K562 (cell line): ENCODE data around the gene SPINT1. TPM values are rescaled to one million over a fixed set of nuclear protein-coding genes. Genes with fewer than 3 reads are reported as not detected.

Source experiments
- ATAC-seq: fragments of 200-7000 bp; cut with Tn5 transposase; 3 replicates; pipeline ENCODE4 v1.9.1; 2020; ENCODE audit warnings: moderate library complexity
- BruUV-seq: library from RNA; stranded (reverse); fragments of 400-500 nt; replicated peaks from 2 replicates; lab custom pipeline; 2021; lab: Mats Ljungman, UMichigan
- CTCF ChIA-PET: fragments of 300-600 bp; formaldehyde crosslinking; extraction: SDS; loops from one replicate; lab custom pipeline; 2021; ENCODE audit warnings: low intra/inter-chr PET ratio; lab: Yijun Ruan, JAX
- POLR2A ChIA-PET: fragments of 300-600, 350-650 bp; sonication (Branson Sonifier 250); formaldehyde crosslinking; extraction: SDS; loops from one replicate; lab custom pipeline; 2021; ENCODE audit warnings: antibody characterized with exemption, inconsistent platforms; lab: Yijun Ruan, JAX
- DNase-seq, 4 experiments: peaks; one replicate each; pipeline versions ENCODE4 v3.0.0 to v3.0.0-alpha.2; 2011 to 2018; ENCODE audit warnings: low spot score in 3 of 4, mixed read lengths in 3 of 4; ENCODE audit errors: extremely low read depth in 1 of 4
- FAIRE-seq: peaks from 2 replicates; lab custom pipeline; 2011; peaks lifted over from hg19 to GRCh38; lab: Jason Lieb, UNC
- H2AFZ ChIP-seq: 2 replicates; pipeline ENCODE4 v1.6.0; 2011; ENCODE audit warnings: low read depth, low read length, control low read depth, inconsistent platforms
- H3K27ac ChIP-seq: fragments of 200-600 bp; 3 replicates; pipeline ENCODE4 v1.8.0; 2011; ENCODE audit warnings: low read depth, mild to moderate bottlenecking, control low read depth, inconsistent platforms, low read length, moderate library complexity, mixed read lengths; ENCODE audit errors: extremely low read depth
- H3K27me3 ChIP-seq, 2 experiments: fragments of 300-600 bp in 1 of 2; 2 replicates in 1 of 2; 3 replicates in 1 of 2; pipeline versions ENCODE4 v1.6.0 to v1.8.0; 2011; ENCODE audit warnings: inconsistent platforms in 2 of 2, low read length in 2 of 2, mild to moderate bottlenecking in 1 of 2, mixed read lengths in 1 of 2, moderate library complexity in 1 of 2; ENCODE audit not compliant: control insufficient read depth in 2 of 2, insufficient read depth in 2 of 2
- H3K36me3 ChIP-seq: fragments of 300-600 bp; 3 replicates; pipeline ENCODE4 v1.8.0; 2011; ENCODE audit warnings: mild to moderate bottlenecking, low read length, inconsistent platforms; ENCODE audit not compliant: control insufficient read depth, insufficient read depth
- H3K4me1 ChIP-seq, 2 experiments: fragments of 200-600 bp in 1 of 2; replicated peaks in 1 of 2; 2 replicates in 1 of 2; 3 replicates in 1 of 2; pipeline versions ENCODE4 v1.5.1 to v1.8.0; 2011; ENCODE audit warnings: inconsistent platforms in 2 of 2, low read length in 2 of 2, mild to moderate bottlenecking in 1 of 2, mixed read lengths in 1 of 2, moderate library complexity in 1 of 2; ENCODE audit not compliant: control insufficient read depth in 2 of 2, insufficient read depth in 2 of 2
- H3K4me2 ChIP-seq: 2 replicates; pipeline ENCODE4 v1.6.1; 2011; ENCODE audit warnings: low read length, control low read depth, inconsistent platforms, mixed read lengths; ENCODE audit not compliant: insufficient read depth
- H3K4me3 ChIP-seq: fragments of 200-600 bp; sonication (generic), shearing (Covaris generic); 2 replicates; pipeline ENCODE4 v1.5.1; 2016; ENCODE audit warnings: control low read depth, inconsistent platforms
- H3K79me2 ChIP-seq: fragments of 200-600 bp; 3 replicates; pipeline ENCODE4 v1.8.0; 2011; ENCODE audit warnings: low read length, inconsistent platforms; ENCODE audit not compliant: control insufficient read depth, insufficient read depth
- H3K9ac ChIP-seq, 2 experiments: 2 replicates each; pipeline versions ENCODE4 v1.6.0 to v1.6.1; 2011; ENCODE audit warnings: low read depth in 2 of 2, low read length in 2 of 2, control low read depth in 1 of 2, inconsistent platforms in 1 of 2, mild to moderate bottlenecking in 1 of 2, mixed read lengths in 1 of 2; ENCODE audit not compliant: insufficient read depth in 1 of 2
- H3K9me1 ChIP-seq: one replicate; pipeline ENCODE4 v1.6.0; 2011; ENCODE audit warnings: inconsistent platforms, mild to moderate bottlenecking, low read length, moderate library complexity; ENCODE audit not compliant: control insufficient read depth, insufficient read depth
- H3K9me3 ChIP-seq: replicated peaks from 2 replicates; pipeline ENCODE4 v1.5.1; 2011; ENCODE audit warnings: low read depth, low read length, inconsistent platforms; ENCODE audit not compliant: control insufficient read depth, insufficient read depth
- H4K20me1 ChIP-seq: replicated peaks from 2 replicates; pipeline ENCODE4 v1.6.1; 2011; ENCODE audit warnings: low read length, inconsistent platforms, mixed read lengths; ENCODE audit not compliant: control insufficient read depth, insufficient read depth
- ATF1 ChIP-seq, 2 experiments: fragments of 450-650 bp in 1 of 2; IDR thresholded peaks; 2 replicates each; pipeline ENCODE4 v1.6.1; 2016; ENCODE audit warnings: missing compliant biosample characterization in 1 of 2, missing genetic modification characterization in 1 of 2
- CC2D1A ChIP-seq: fragments of 450-650 bp; IDR thresholded peaks from 2 replicates; pipeline ENCODE4 v1.6.1; 2017; ENCODE audit warnings: mild to moderate bottlenecking
- CTCF ChIP-seq, 3 experiments: IDR thresholded peaks in 2 of 3; conservative IDR thresholded peaks in 1 of 3; 2 replicates each; pipeline ENCODE4 v1.5.1; 2011 to 2012; ENCODE audit warnings: low read length in 3 of 3, mild to moderate bottlenecking in 3 of 3, control low read depth in 2 of 3, improper control_type of control experiment in 1 of 3, inconsistent platforms in 1 of 3, low read depth in 1 of 3, mixed read lengths in 1 of 3, moderate library complexity in 1 of 3; ENCODE audit not compliant: insufficient read depth in 2 of 3
- GATAD2A ChIP-seq: fragments of 450-650 bp; IDR thresholded peaks from 2 replicates; pipeline ENCODE4 v1.6.1; 2017
- MTA2 ChIP-seq: fragments of 450-650 bp; IDR thresholded peaks from 2 replicates; pipeline ENCODE4 v1.6.1; 2016; ENCODE audit warnings: low read depth
- RBM25 ChIP-seq: fragments of 200-400 bp; formaldehyde crosslinking; IDR thresholded peaks from 2 replicates; pipeline ENCODE4 v1.6.1; 2018; ENCODE audit warnings: low read length, low read depth, moderate library complexity; ENCODE audit not compliant: severe bottlenecking
- TAF15 ChIP-seq: fragments of 200-400 bp; formaldehyde crosslinking; IDR thresholded peaks from 2 replicates; pipeline ENCODE4 v1.6.1; 2017; ENCODE audit warnings: mild to moderate bottlenecking, low read depth, low read length, moderate library complexity
- ZNF239 ChIP-seq: fragments of 250-450 bp; sonication (Bioruptor Pico); IDR thresholded peaks from 2 replicates; pipeline ENCODE4 v1.4.0; 2020; ENCODE audit warnings: mild to moderate bottlenecking
- WGBS: fragments of 100-300 bp; shearing (Covaris generic); methylation state at CpG from one replicate; pipeline ENCODE4 v1.1.6; 2016; ENCODE audit warnings: low coverage, mixed read lengths; ENCODE audit not compliant: insufficient coverage; ENCODE audit errors: missing lambda C conversion rate; 5-methylcytosine and 5-hydroxymethylcytosine counted together
- in situ Hi-C: fragments of 300-500 bp; cut with MboI; formaldehyde crosslinking; loops from 4 replicates; pipeline ENCODE4 v1.15.0; 2018; ENCODE audit warnings: inconsistent platforms, mixed read lengths
- intact Hi-C: fragments of 100-400 bp; cut with micrococcal nuclease; formaldehyde crosslinking; loops from 2 replicates; pipeline ENCODE4 v1.14.2; 2022
- polyA plus RNA-seq, 8 experiments: library from polyadenylated mRNA; depleted of rRNA in 4 of 8; stranded (reverse) in 5 of 8; unstranded in 3 of 8; fragments of >200 nt; fragmentation: Nextera tagmentation in 2 of 8; fragmentation: Illumina TruSeq in 1 of 8; extraction: Ambion mirVana in 2 of 8; extraction: Trizol in 1 of 8; gene quantifications; 2 replicates each; pipeline versions ENCODE4 v1.2.1 to v1.2.3, GENCODE V29; 2011 to 2014; ENCODE audit warnings: inconsistent platforms in 1 of 8, missing spikeins in 1 of 8
- total RNA-seq, 7 experiments: library from RNA; depleted of rRNA in 6 of 7; stranded (reverse); fragments of >200 nt in 6 of 7; fragmentation: Illumina TruSeq in 2 of 7; extraction: Trizol in 2 of 7; gene quantifications; 2 replicates each; pipeline versions ENCODE4 v1.2.1 to v1.2.3, GENCODE V29; 2011 to 2021; ENCODE audit warnings: low replicate concordance in 1 of 7

Gene SPINT1
- total and polyA plus RNA-seq, 9 of the 15 experiments (the other 6 are each of a cell fraction or from before 2014, with no cell fraction given), result 0.78 to 4.5 (median 1.5) TPM

- FAIRE-seq (no peak), ATAC-seq (no peak), DNase-seq (no peak)
- H3K9me1 ChIP-seq, result no peaks in the 10 kb centered on the region
- H3K4me3 ChIP-seq, result no peak overlapping the region
- no peaks in the 10 kb centered on the region for H3K36me3 ChIP-seq
- CTCF ChIA-PET, result no interaction called here
- no peak for TF ChIP-seq CC2D1A
- no peak for TF ChIP-seq MTA2
- TF ChIP-seq CTCF (IDR thresholded peaks at IDR 0.05 in 2 of 3, conservative IDR thresholded peaks at IDR 0.05 in 1 of 3; ENCODE audit: insufficient read depth in 2 of 3, low read depth in 1 of 3, low read length in 3 of 3), result no peak
- TF ChIP-seq ZNF239 (CRISPR knock-in tag), result no peak
- TF ChIP-seq ATF1 (CRISPR knock-in tag; IDR thresholded peaks at IDR 0.05), result no peak
- TF ChIP-seq ATF1 (tag; IDR thresholded peaks at IDR 0.05), result no peak
- no peak for TF ChIP-seq GATAD2A
- no peak for TF ChIP-seq RBM25
- TF ChIP-seq TAF15, result no peak
- H3K27ac ChIP-seq, result no peak overlapping the region
- BruUV-seq, result no TSS peak
- POLR2A ChIA-PET, result interaction anchor here (0.7 to 6.8 kb wide), 5 partner anchors 8 to 23 kb away, joined by 3 to 72 read pairs (median 3); no protein-coding TSS in a partner anchor
- no peaks in the 10 kb centered on the region for H4K20me1 ChIP-seq
- no peak overlapping the region for H3K4me2 ChIP-seq
- WGBS, result 33% methylated on average over 1 of the region's 1 CpG
- H3K4me1 ChIP-seq, result peaks cover 9 to 24% of the 10 kb centered on the region in 2 experiments; a peak in 4 of 5 replicates
- in situ Hi-C loops, result no loop called here
- intact Hi-C loops, result no loop called here
- no peaks in the 10 kb centered on the region for H3K9me3 ChIP-seq
- no peak overlapping the region for H2AFZ ChIP-seq
- H3K27me3 ChIP-seq, result no peaks in the 10 kb centered on the region
- no peak overlapping the region; a peak in 1 of 4 replicates for H3K9ac ChIP-seq
- H3K79me2 ChIP-seq, result no peaks in the 10 kb centered on the region
Measured at GRCh38 chr15:40870716-40871115, 26.9 kb downstream of the SPINT1 start.
